ENCODE results near the gene SEC14L3. TPM values are rescaled to one million over a fixed set of nuclear protein-coding genes. Genes with fewer than 3 reads are reported as not detected.

SEC14L3 gene
- total RNA-seq, 3 donors from 2014 or later, result not detected

GRCh38 chr22:30425327-30425615, 46.5 kb downstream of the SEC14L3 start:
- Histone ChIP-seq H3K36me3 (no peaks in the 10 kb centered on the region), H3K4me1 (peaks cover 10 to 28% of the 10 kb centered on the region in 2 donors), H3K27ac (peak overlapping the region; percentile 80 to 84), H3K9me3 (no peaks in the 10 kb centered on the region), H3K27me3 (no peaks in the 10 kb centered on the region), H3K4me3 (peak overlapping the region; percentile 64 to 85 (median 76))
- intact Hi-C loops (cut with DNase I; ENCODE audit: low total_unique reads), result no loop called here
- TF ChIP-seq, protein P1, sequence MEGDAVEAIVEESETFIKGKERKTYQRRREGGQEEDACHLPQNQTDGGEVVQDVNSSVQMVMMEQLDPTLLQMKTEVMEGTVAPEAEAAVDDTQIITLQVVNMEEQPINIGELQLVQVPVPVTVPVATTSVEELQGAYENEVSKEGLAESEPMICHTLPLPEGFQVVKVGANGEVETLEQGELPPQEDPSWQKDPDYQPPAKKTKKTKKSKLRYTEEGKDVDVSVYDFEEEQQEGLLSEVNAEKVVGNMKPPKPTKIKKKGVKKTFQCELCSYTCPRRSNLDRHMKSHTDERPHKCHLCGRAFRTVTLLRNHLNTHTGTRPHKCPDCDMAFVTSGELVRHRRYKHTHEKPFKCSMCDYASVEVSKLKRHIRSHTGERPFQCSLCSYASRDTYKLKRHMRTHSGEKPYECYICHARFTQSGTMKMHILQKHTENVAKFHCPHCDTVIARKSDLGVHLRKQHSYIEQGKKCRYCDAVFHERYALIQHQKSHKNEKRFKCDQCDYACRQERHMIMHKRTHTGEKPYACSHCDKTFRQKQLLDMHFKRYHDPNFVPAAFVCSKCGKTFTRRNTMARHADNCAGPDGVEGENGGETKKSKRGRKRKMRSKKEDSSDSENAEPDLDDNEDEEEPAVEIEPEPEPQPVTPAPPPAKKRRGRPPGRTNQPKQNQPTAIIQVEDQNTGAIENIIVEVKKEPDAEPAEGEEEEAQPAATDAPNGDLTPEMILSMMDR (IDR thresholded peaks at IDR 0.05), result no peak
- TF ChIP-seq POLR2AphosphoS5 (IDR thresholded peaks at IDR 0.05) (no peak), POLR2A (IDR thresholded peaks at IDR 0.05) (no peak)
- DNase-seq (ENCODE audit: low spot score in 2 of 2), result no peak

DNA sequence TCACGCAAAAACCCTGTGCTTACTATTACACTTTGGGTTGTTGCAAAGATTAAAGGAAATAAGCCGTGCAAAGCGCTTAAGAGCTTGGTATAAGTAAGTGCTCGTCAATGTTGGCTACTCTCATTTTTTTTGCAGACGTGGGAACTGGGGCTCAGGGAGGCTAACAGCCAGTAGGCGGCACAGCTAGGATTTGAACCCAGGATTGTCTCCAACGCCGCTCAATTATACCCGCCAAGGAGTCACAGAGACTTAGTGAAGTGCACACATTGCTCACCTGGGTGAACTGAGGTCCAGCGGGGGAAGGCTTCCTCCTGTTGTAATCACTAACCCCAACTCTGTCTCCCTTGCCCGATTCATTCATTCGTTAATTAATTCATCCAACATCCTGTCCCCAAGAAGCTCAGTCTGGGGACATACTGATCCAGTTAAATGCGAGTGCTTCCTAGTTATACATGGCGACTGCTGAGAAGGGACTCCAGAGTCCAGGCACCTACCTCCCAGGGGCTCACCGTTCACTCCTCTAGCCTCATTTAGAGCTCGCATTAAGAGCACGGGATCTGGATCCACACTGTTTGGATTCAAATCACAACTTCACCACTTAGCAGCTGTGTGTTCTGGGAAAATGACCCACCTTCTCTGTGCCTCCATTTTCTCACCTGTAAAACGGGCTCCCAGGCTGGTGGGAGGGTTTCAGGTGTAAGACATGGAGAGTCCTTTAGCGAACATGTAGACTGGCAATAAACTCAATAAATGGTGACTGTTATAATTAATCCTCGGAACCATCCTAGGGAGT, 47.1 kb downstream of the SEC14L3 start:
- no peaks in the 10 kb centered on the region for H3K36me3 ChIP-seq
- DNase-seq (ENCODE audit: low spot score in 2 of 2), result no peak
- no peaks in the 10 kb centered on the region for H3K9me3 ChIP-seq
- intact Hi-C loops (cut with DNase I; ENCODE audit: low total_unique reads), result no loop called here
- TF ChIP-seq POLR2A (IDR thresholded peaks at IDR 0.05) (no peak), POLR2AphosphoS5 (IDR thresholded peaks at IDR 0.05) (no peak)
- TF ChIP-seq, protein P1 (IDR thresholded peaks at IDR 0.05), result no peak
- H3K4me3 ChIP-seq, result peak overlapping the region; percentile 71 to 85 (median 76)
- peak overlapping the region; percentile 96 to 99 for H3K27ac ChIP-seq
- H3K27me3 ChIP-seq, result no peaks in the 10 kb centered on the region
- H3K4me1 ChIP-seq, result peaks cover 10 to 28% of the 10 kb centered on the region in 2 donors

DNA sequence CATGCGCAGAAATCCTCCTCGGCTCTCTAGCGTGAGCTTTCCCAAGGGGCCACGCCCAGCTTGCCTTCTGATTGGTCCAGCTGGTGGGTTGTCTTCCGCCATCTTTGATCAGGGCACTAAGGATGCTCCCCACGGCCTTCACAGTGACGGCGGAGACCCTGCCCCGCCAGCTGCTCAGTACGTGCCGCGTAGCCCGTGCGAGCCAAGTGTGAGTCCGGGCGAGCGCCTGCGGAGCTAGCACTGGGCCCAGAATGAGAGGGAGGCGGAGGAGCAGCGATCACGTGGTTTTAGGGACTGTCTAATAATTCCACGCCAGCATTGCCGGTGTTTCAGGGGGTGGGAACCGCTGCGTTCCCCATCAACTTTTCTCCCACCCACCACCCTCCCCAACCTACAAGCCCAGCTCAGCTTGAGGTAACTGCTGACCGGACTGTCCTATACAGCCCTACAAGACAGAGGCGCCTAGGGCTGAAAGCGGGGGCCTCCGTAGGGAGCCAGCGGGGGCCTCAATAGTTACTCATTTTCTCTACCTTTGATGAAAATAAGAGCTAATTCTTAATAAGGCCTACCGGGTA, 47.8 kb downstream of the SEC14L3 start:
- TF ChIP-seq, protein P1 (IDR thresholded peaks at IDR 0.05), result no peak
- peak; percentile 83 to 96 (median 94) for TF ChIP-seq POLR2AphosphoS5 (IDR thresholded peaks at IDR 0.05)
- no peak for TF ChIP-seq POLR2A (IDR thresholded peaks at IDR 0.05)

DNA sequence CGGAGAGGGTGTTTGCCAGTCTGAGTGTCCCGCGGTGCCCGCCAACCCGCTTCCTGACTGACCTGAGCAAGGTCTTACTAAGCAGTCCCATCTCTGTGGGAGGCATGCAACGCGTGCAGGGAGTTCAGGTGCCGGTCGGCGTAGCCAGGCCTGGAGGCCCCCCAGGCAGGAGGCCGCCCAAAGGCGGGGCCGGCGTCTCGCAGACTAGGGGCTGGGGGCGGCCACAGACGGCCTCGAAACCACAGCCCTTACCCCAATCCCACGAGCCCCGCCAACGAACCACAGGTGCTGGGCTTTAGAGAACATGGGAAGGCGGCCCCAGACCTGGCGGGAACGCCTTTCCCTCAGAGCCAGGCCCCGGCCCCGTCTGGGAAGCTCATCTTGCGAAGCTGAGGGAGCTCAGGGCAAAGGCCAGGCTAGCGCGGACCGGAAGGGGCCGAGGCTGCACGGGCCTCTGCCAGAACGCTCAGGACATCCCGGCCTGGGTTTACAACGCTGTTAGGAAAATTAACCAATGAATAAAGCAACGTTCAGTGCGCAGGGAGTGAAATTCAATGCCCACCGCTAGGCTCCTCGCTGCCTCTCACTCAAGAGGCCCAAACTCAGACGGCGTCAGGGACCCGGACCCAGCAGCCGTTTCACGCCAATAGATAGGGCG, 48.4 kb downstream of the SEC14L3 start:
- TF ChIP-seq POLR2AphosphoS5 (IDR thresholded peaks at IDR 0.05) (peak in 1 of 3 donors; percentile 92), POLR2A (IDR thresholded peaks at IDR 0.05) (peak; percentile 90)
- TF ChIP-seq, protein P1 (IDR thresholded peaks at IDR 0.05), result peak in 1 of 3 donors; percentile 15
- H3K27me3 ChIP-seq, result no peaks in the 10 kb centered on the region
- peak overlapping the region; percentile 96 to 99 for H3K27ac ChIP-seq
- peak; percentile 58 to 74 for DNase-seq (ENCODE audit: low spot score in 2 of 2)
- H3K36me3 ChIP-seq, result no peaks in the 10 kb centered on the region
- H3K4me1 ChIP-seq, result peaks cover 10 to 28% of the 10 kb centered on the region in 2 donors
- peak overlapping the region; percentile 71 to 85 (median 76) for H3K4me3 ChIP-seq
- intact Hi-C loops (cut with DNase I; ENCODE audit: low total_unique reads), result no loop called here
- no peaks in the 10 kb centered on the region for H3K9me3 ChIP-seq

More for the DNA sequence above, 47.8 kb downstream of the SEC14L3 start:
- intact Hi-C loops (cut with DNase I; ENCODE audit: low total_unique reads), result no loop called here
- Histone ChIP-seq H3K4me3 (peak overlapping the region; percentile 71 to 85 (median 76)), H3K4me1 (peaks cover 10 to 28% of the 10 kb centered on the region in 2 donors), H3K36me3 (no peaks in the 10 kb centered on the region), H3K9me3 (no peaks in the 10 kb centered on the region), H3K27me3 (no peaks in the 10 kb centered on the region), H3K27ac (peak overlapping the region; percentile 96 to 99)
- DNase-seq (ENCODE audit: low spot score in 2 of 2), result peak; percentile 99
